Measurements from ENCODE around the gene AUTS2. TPM values are rescaled to one million over a fixed set of nuclear protein-coding genes. Genes with fewer than 3 reads are reported as not detected.

Gene AUTS2
- total and polyA plus RNA-seq, 10 of the 15 experiments (the other 5 are each of a cell fraction or from before 2014, with no cell fraction given): 6.4 to 55.6 (median 21.6) TPM

DNA sequence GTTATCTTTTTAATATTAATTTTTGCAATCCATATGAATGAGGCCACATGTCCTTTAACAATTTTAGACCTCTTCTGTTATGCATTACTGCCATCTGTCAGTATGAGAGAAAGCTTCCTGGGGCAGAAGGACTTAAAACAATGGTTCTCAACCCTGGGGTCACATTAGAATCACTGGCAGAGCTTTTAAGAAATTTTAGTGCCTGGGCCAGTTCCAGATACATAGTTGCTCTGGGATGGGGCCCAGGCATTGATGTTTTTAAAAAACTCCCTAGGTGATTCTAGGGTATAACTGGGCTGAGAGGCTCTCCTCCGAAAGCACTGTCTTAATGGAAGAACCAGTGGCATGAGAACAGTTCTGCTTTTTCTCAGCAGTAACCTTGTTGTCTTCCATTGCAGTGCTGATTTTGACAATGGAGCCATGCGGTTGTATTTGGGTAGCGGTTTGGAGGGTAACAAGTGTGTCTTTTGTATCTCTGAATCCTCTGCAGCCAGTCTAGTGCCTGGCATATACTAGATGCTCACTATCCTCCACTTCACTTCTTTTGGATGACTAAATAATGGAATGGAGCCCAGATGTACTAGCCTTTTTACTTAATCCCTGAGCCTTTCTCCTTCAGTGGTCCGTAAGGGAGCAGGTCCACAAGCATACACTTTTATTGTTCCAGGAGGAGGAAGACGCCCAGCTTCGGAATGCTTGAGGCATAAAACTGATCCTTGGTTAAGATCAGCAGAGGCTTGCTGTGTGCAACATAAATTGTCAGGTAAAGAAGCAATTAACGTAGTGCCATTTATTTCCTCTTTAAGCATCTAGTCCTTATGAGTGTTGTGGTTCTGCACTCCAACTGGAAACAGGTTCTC lies 227.1 kb downstream of the AUTS2 start (continued):
- TF ChIP-seq BCLAF1 (IDR thresholded peaks at IDR 0.05): no peak
- TF ChIP-seq HCFC1 (IDR thresholded peaks at IDR 0.05; ENCODE audit: low read length): no peak
- TF ChIP-seq POU2F2 (IDR thresholded peaks at IDR 0.05; ENCODE audit: borderline replicate concordance, low read depth, low read length): no peak
- TF ChIP-seq BACH1 (IDR thresholded peaks at IDR 0.05; ENCODE audit: borderline replicate concordance): no peak
- TF ChIP-seq TCF3 (IDR thresholded peaks at IDR 0.05; ENCODE audit: borderline replicate concordance, insufficient read depth, low read depth, low read length): no peak
- TF ChIP-seq KLF5 (IDR thresholded peaks at IDR 0.05; ENCODE audit: partially characterized antibody): no peak
- TF ChIP-seq ZNF207 (IDR thresholded peaks at IDR 0.05; ENCODE audit: borderline replicate concordance): no peak
- TF ChIP-seq ZNF622 (IDR thresholded peaks at IDR 0.05): no peak
- TF ChIP-seq BCL11A (IDR thresholded peaks at IDR 0.05; ENCODE audit: low read depth, low read length): no peak
- no peak for TF ChIP-seq NFIC (IDR thresholded peaks at IDR 0.05; ENCODE audit: low read depth, low read length)
- no peak for TF ChIP-seq POLR2A (IDR thresholded peaks at IDR 0.05; ENCODE audit: low read depth, low read length)
- TF ChIP-seq, protein P1, sequence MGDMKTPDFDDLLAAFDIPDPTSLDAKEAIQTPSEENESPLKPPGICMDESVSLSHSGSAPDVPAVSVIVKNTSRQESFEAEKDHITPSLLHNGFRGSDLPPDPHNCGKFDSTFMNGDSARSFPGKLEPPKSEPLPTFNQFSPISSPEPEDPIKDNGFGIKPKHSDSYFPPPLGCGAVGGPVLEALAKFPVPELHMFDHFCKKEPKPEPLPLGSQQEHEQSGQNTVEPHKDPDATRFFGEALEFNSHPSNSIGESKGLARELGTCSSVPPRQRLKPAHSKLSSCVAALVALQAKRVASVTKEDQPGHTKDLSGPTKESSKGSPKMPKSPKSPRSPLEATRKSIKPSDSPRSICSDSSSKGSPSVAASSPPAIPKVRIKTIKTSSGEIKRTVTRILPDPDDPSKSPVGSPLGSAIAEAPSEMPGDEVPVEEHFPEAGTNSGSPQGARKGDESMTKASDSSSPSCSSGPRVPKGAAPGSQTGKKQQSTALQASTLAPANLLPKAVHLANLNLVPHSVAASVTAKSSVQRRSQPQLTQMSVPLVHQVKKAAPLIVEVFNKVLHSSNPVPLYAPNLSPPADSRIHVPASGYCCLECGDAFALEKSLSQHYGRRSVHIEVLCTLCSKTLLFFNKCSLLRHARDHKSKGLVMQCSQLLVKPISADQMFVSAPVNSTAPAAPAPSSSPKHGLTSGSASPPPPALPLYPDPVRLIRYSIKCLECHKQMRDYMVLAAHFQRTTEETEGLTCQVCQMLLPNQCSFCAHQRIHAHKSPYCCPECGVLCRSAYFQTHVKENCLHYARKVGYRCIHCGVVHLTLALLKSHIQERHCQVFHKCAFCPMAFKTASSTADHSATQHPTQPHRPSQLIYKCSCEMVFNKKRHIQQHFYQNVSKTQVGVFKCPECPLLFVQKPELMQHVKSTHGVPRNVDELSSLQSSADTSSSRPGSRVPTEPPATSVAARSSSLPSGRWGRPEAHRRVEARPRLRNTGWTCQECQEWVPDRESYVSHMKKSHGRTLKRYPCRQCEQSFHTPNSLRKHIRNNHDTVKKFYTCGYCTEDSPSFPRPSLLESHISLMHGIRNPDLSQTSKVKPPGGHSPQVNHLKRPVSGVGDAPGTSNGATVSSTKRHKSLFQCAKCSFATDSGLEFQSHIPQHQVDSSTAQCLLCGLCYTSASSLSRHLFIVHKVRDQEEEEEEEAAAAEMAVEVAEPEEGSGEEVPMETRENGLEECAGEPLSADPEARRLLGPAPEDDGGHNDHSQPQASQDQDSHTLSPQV (IDR thresholded peaks at IDR 0.05): no peak
- no peak for TF ChIP-seq IRF4 (IDR thresholded peaks at IDR 0.05; ENCODE audit: low read depth, low read length)
- TF ChIP-seq, protein P2, sequence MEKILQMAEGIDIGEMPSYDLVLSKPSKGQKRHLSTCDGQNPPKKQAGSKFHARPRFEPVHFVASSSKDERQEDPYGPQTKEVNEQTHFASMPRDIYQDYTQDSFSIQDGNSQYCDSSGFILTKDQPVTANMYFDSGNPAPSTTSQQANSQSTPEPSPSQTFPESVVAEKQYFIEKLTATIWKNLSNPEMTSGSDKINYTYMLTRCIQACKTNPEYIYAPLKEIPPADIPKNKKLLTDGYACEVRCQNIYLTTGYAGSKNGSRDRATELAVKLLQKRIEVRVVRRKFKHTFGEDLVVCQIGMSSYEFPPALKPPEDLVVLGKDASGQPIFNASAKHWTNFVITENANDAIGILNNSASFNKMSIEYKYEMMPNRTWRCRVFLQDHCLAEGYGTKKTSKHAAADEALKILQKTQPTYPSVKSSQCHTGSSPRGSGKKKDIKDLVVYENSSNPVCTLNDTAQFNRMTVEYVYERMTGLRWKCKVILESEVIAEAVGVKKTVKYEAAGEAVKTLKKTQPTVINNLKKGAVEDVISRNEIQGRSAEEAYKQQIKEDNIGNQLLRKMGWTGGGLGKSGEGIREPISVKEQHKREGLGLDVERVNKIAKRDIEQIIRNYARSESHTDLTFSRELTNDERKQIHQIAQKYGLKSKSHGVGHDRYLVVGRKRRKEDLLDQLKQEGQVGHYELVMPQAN (conservative IDR thresholded peaks at IDR 0.05): no peak
- TF ChIP-seq, protein P3, sequence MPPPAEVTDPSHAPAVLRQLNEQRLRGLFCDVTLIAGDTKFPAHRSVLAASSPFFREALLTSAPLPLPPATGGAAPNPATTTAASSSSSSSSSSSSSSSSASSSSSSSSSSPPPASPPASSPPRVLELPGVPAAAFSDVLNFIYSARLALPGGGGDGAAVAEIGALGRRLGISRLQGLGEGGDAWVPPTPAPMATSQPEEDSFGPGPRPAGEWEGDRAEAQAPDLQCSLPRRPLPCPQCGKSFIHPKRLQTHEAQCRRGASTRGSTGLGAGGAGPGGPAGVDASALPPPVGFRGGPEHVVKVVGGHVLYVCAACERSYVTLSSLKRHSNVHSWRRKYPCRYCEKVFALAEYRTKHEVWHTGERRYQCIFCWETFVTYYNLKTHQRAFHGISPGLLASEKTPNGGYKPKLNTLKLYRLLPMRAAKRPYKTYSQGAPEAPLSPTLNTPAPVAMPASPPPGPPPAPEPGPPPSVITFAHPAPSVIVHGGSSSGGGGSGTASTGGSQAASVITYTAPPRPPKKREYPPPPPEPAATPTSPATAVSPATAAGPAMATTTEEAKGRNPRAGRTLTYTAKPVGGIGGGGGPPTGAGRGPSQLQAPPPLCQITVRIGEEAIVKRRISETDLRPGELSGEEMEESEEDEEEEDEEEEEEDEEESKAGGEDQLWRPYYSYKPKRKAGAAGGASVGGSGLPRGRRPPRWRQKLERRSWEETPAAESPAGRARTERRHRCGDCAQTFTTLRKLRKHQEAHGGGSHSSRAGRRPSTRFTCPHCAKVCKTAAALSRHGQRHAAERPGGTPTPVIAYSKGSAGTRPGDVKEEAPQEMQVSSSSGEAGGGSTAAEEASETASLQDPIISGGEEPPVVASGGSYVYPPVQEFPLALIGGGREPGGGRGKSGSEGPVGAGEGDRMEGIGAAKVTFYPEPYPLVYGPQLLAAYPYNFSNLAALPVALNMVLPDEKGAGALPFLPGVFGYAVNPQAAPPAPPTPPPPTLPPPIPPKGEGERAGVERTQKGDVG (CRISPR knock-in tag; IDR thresholded peaks at IDR 0.05): 0 out of 2 replicates have a peak, but pooled peaks have one; percentile 5
- no peak for TF ChIP-seq SREBF1 (IDR thresholded peaks at IDR 0.05; ENCODE audit: low read length)
- TF ChIP-seq RUNX3 (IDR thresholded peaks at IDR 0.05; ENCODE audit: low read length): peak; percentile 58
- no peak for TF ChIP-seq ETV6 (conservative IDR thresholded peaks at IDR 0.05 in 1 of 2, IDR thresholded peaks at IDR 0.05 in 1 of 2; ENCODE audit: borderline replicate concordance in 1 of 2, low read depth in 1 of 2)

Data from GM12878 (cell line).